GM12878 (cell line): Measurements from ENCODE around the gene SYPL1.

ENCODE experiments used
- CREB1 ChIP-seq: IDR thresholded peaks from 2 replicates; pipeline ENCODE4 v1.6.1; 2012; ENCODE audit warnings: low read depth, mild to moderate bottlenecking, inconsistent platforms
- EZH2 ChIP-seq: IDR thresholded peaks from 2 replicates; pipeline ENCODE4 v1.6.1; 2012; ENCODE audit warnings: low read depth, mild to moderate bottlenecking, control low read depth, inconsistent platforms, low read length, borderline replicate concordance; ENCODE audit not compliant: control insufficient read depth
- NFYB ChIP-seq: IDR thresholded peaks from 2 replicates; pipeline ENCODE4 v1.6.1; 2011; ENCODE audit warnings: low read depth, mild to moderate bottlenecking, low read length, improper control_type of control experiment, moderate library complexity; ENCODE audit not compliant: insufficient read depth
- POLR2A ChIP-seq: IDR thresholded peaks from 2 replicates; pipeline ENCODE4 v1.6.1; 2011; ENCODE audit warnings: low read depth, mild to moderate bottlenecking, low read length
- SMC3 ChIP-seq: IDR thresholded peaks from 2 replicates; pipeline ENCODE4 v1.6.1; 2011; ENCODE audit warnings: low read length, improper control_type of control experiment, borderline replicate concordance
- TF ChIP-seq, protein P1 (sequence below), 3 experiments: IDR thresholded peaks in 2 of 3; conservative IDR thresholded peaks in 1 of 3; 2 replicates each; pipeline ENCODE4 v1.5.1; 2011; ENCODE audit warnings: low read depth in 3 of 3, low read length in 3 of 3, mild to moderate bottlenecking in 3 of 3, control low read depth in 2 of 3, moderate library complexity in 2 of 3, inconsistent platforms in 1 of 3, mixed read lengths in 1 of 3; ENCODE audit not compliant: control insufficient read depth in 2 of 3, insufficient read depth in 1 of 3; ENCODE audit errors: extremely low read depth in 1 of 3

DNA sequence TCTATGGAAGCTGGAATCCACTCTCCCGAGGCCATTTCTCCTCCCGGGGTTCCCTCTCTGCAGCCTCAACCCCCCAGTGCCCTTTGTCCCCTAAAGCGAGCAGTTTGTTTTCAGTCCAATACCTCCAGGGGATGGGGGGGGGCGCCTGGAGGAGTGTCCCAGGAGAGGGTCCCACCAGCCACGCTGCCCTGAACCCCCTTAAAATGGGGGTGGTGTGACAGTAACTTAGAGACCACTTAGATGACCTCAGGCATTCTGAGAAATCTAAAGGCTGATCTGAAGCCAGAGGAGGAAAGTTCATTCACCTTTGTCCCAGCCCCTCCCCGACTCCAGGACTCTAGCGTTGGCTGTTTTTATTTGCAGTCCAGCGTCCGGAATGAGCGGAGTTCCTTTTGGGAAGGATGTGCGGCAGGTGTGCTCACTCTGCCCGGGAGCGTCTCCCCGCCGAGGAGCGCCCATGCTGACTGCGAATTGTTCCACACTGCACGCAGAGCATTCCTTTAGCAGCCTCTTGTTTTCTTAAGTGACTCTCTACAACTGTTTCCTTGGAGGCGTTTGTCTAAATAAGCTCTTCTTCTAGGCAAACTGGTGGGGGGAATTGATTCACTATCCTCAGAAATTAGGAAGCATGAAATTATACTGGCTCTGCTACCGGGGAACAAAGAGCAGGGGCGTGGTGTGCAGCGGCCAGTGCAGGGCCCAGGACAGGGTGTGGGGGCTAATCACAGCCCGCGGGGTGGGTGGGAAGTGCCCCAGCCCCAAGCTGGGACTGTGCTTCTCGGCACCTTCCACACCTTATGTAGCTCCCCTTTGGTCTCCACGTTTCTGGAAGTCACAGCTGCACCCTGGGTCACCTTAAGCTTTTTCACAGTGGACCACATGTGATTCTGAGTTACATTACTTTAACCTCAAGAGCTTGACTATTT lies 46.3 kb downstream of the SYPL1 start:
- TF ChIP-seq, protein P1, sequence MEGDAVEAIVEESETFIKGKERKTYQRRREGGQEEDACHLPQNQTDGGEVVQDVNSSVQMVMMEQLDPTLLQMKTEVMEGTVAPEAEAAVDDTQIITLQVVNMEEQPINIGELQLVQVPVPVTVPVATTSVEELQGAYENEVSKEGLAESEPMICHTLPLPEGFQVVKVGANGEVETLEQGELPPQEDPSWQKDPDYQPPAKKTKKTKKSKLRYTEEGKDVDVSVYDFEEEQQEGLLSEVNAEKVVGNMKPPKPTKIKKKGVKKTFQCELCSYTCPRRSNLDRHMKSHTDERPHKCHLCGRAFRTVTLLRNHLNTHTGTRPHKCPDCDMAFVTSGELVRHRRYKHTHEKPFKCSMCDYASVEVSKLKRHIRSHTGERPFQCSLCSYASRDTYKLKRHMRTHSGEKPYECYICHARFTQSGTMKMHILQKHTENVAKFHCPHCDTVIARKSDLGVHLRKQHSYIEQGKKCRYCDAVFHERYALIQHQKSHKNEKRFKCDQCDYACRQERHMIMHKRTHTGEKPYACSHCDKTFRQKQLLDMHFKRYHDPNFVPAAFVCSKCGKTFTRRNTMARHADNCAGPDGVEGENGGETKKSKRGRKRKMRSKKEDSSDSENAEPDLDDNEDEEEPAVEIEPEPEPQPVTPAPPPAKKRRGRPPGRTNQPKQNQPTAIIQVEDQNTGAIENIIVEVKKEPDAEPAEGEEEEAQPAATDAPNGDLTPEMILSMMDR (IDR thresholded peaks at IDR 0.05 in 2 of 3, conservative IDR thresholded peaks at IDR 0.05 in 1 of 3; ENCODE audit: control insufficient read depth in 2 of 3, extremely low read depth in 1 of 3, insufficient read depth in 1 of 3, low read depth in 3 of 3, low read length in 3 of 3): no peak
- TF ChIP-seq SMC3 (no peak), POLR2A (no peak), CREB1 (no peak), EZH2 (no peak), NFYB (no peak)
